ENCODE results near the gene TNFRSF13B. TPM values are rescaled to one million over a fixed set of nuclear protein-coding genes. Genes with fewer than 3 reads are reported as not detected.
A peak's percentile ranks its signal among the peaks of the same experiment; 100 is the strongest.

The TNFRSF13B gene
- total and polyA plus RNA-seq, 2 experiments from 2014 or later: 0.24 TPM; not detected in 1

DNA sequence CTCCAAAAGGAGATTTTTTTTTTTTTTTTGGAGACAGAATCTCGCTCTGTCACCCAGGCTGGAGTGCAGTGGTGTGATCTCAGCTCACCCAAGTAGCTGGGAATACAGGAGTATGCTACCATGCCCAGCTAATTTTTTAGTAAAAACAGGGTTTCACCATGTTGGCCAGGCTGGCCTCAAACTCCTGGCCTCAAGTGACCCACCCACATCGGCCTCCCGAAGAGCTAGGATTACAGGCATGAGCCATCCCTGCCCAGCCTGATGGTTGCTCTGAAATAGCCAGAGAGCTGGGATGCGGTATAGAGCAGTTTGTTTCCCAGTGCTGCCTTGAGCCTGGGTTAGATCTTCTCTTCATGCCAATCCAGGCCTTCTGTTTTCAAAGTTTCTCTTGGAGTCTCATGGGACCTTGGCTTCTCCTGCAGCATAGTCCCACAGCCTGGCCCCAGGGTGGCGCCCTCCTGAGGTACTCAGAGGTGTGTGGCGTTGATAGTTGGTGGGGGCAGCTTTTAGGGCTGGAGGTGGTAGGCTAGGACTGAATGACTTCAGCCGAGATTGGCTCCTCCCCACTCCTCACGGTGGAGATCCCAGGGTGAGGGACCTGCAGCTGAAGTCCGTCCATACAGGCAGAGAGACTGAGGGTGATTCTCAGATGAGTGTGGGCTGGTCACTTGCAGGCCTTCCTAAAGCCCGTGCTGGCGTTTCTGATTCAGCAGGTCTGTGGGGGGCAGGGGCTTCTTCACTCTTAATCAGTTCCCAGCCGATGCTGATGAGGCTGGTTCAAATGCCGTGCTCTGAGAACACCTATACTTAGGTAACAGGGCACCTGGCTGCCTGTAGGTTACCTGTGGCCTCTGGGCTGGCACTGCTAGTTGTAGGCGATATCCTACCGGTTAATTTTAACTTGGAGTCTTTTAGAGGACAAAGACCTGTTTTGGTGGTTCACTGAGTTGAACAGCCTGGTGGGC is 52.0 kb downstream of the TNFRSF13B start:
- Histone ChIP-seq H3K4me3 (no peak overlapping the region), H3K4me2 (no peak overlapping the region), H3K27me3 (ENCODE audit: insufficient read depth) (no peaks in the 10 kb centered on the region), H2AFZ (peak overlapping the region; percentile 84), H3K27ac (ENCODE audit: low read depth) (no peak overlapping the region), H3K79me2 (replicated peaks; ENCODE audit: insufficient read depth) (no peaks in the 10 kb centered on the region), H3K4me1 (ENCODE audit: insufficient read depth) (no peaks in the 10 kb centered on the region), H3F3A (replicated peaks; ENCODE audit: low read depth) (no peaks in the 10 kb centered on the region), H3K9me2 (ENCODE audit: insufficient read depth) (no peaks in the 10 kb centered on the region), H3K36me3 (ENCODE audit: insufficient read depth) (no peaks in the 10 kb centered on the region), H4K20me1 (replicated peaks; ENCODE audit: insufficient read depth) (no peaks in the 10 kb centered on the region)
- H3K36me3 Mint-ChIP-seq (ENCODE audit: low read depth): no peaks in the 10 kb centered on the region
- H3K4me1 Mint-ChIP-seq: peaks cover 3% of the 10 kb centered on the region; the same call in 1 of the 3 replicates
- DNase-seq (ENCODE audit: low spot score): peak; percentile 67
- H3K9me3 Mint-ChIP-seq: peaks cover 2% of the 10 kb centered on the region; the same call in 1 of the 3 replicates
- ATAC-seq: peak; percentile 86
- no peak overlapping the region for H3K27ac Mint-ChIP-seq
- no peak for TF ChIP-seq STAT1 (IDR thresholded peaks at IDR 0.05; ENCODE audit: unreplicated experiment)
- no peak for TF ChIP-seq ZNF114 (CRISPR knock-in tag; IDR thresholded peaks at IDR 0.05)
- TF ChIP-seq, protein P1, sequence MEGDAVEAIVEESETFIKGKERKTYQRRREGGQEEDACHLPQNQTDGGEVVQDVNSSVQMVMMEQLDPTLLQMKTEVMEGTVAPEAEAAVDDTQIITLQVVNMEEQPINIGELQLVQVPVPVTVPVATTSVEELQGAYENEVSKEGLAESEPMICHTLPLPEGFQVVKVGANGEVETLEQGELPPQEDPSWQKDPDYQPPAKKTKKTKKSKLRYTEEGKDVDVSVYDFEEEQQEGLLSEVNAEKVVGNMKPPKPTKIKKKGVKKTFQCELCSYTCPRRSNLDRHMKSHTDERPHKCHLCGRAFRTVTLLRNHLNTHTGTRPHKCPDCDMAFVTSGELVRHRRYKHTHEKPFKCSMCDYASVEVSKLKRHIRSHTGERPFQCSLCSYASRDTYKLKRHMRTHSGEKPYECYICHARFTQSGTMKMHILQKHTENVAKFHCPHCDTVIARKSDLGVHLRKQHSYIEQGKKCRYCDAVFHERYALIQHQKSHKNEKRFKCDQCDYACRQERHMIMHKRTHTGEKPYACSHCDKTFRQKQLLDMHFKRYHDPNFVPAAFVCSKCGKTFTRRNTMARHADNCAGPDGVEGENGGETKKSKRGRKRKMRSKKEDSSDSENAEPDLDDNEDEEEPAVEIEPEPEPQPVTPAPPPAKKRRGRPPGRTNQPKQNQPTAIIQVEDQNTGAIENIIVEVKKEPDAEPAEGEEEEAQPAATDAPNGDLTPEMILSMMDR (conservative IDR thresholded peaks at IDR 0.05; ENCODE audit: low read depth in 2 of 2): peak; percentile 53 to 71
- TF ChIP-seq POLR2AphosphoS5 (IDR thresholded peaks at IDR 0.05; ENCODE audit: low read depth): no peak
- TF ChIP-seq NANOG (IDR thresholded peaks at IDR 0.05; ENCODE audit: borderline replicate concordance): no peak
- no peak for TF ChIP-seq JUNB (IDR thresholded peaks at IDR 0.05; ENCODE audit: unreplicated experiment)
- TF ChIP-seq ZNF331 (CRISPR knock-in tag; IDR thresholded peaks at IDR 0.05; ENCODE audit: low read depth): no peak
- 0 out of 2 replicates have a peak, but pooled peaks have one; percentile 11 for TF ChIP-seq CREB1 (CRISPR knock-in tag; IDR thresholded peaks at IDR 0.05; ENCODE audit: low read depth)
- no peak for TF ChIP-seq EZH2 (IDR thresholded peaks at IDR 0.05; ENCODE audit: low read depth, unreplicated experiment)
- TF ChIP-seq, protein P2, sequence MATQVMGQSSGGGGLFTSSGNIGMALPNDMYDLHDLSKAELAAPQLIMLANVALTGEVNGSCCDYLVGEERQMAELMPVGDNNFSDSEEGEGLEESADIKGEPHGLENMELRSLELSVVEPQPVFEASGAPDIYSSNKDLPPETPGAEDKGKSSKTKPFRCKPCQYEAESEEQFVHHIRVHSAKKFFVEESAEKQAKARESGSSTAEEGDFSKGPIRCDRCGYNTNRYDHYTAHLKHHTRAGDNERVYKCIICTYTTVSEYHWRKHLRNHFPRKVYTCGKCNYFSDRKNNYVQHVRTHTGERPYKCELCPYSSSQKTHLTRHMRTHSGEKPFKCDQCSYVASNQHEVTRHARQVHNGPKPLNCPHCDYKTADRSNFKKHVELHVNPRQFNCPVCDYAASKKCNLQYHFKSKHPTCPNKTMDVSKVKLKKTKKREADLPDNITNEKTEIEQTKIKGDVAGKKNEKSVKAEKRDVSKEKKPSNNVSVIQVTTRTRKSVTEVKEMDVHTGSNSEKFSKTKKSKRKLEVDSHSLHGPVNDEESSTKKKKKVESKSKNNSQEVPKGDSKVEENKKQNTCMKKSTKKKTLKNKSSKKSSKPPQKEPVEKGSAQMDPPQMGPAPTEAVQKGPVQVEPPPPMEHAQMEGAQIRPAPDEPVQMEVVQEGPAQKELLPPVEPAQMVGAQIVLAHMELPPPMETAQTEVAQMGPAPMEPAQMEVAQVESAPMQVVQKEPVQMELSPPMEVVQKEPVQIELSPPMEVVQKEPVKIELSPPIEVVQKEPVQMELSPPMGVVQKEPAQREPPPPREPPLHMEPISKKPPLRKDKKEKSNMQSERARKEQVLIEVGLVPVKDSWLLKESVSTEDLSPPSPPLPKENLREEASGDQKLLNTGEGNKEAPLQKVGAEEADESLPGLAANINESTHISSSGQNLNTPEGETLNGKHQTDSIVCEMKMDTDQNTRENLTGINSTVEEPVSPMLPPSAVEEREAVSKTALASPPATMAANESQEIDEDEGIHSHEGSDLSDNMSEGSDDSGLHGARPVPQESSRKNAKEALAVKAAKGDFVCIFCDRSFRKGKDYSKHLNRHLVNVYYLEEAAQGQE (IDR thresholded peaks at IDR 0.05; ENCODE audit: unreplicated experiment): no peak
- TF ChIP-seq, protein P3, sequence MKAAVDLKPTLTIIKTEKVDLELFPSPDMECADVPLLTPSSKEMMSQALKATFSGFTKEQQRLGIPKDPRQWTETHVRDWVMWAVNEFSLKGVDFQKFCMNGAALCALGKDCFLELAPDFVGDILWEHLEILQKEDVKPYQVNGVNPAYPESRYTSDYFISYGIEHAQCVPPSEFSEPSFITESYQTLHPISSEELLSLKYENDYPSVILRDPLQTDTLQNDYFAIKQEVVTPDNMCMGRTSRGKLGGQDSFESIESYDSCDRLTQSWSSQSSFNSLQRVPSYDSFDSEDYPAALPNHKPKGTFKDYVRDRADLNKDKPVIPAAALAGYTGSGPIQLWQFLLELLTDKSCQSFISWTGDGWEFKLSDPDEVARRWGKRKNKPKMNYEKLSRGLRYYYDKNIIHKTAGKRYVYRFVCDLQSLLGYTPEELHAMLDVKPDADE (IDR thresholded peaks at IDR 0.05): no peak
- TF ChIP-seq EZH2phosphoT487 (IDR thresholded peaks at IDR 0.05; ENCODE audit: unreplicated experiment): no peak
- TF ChIP-seq, protein P4, sequence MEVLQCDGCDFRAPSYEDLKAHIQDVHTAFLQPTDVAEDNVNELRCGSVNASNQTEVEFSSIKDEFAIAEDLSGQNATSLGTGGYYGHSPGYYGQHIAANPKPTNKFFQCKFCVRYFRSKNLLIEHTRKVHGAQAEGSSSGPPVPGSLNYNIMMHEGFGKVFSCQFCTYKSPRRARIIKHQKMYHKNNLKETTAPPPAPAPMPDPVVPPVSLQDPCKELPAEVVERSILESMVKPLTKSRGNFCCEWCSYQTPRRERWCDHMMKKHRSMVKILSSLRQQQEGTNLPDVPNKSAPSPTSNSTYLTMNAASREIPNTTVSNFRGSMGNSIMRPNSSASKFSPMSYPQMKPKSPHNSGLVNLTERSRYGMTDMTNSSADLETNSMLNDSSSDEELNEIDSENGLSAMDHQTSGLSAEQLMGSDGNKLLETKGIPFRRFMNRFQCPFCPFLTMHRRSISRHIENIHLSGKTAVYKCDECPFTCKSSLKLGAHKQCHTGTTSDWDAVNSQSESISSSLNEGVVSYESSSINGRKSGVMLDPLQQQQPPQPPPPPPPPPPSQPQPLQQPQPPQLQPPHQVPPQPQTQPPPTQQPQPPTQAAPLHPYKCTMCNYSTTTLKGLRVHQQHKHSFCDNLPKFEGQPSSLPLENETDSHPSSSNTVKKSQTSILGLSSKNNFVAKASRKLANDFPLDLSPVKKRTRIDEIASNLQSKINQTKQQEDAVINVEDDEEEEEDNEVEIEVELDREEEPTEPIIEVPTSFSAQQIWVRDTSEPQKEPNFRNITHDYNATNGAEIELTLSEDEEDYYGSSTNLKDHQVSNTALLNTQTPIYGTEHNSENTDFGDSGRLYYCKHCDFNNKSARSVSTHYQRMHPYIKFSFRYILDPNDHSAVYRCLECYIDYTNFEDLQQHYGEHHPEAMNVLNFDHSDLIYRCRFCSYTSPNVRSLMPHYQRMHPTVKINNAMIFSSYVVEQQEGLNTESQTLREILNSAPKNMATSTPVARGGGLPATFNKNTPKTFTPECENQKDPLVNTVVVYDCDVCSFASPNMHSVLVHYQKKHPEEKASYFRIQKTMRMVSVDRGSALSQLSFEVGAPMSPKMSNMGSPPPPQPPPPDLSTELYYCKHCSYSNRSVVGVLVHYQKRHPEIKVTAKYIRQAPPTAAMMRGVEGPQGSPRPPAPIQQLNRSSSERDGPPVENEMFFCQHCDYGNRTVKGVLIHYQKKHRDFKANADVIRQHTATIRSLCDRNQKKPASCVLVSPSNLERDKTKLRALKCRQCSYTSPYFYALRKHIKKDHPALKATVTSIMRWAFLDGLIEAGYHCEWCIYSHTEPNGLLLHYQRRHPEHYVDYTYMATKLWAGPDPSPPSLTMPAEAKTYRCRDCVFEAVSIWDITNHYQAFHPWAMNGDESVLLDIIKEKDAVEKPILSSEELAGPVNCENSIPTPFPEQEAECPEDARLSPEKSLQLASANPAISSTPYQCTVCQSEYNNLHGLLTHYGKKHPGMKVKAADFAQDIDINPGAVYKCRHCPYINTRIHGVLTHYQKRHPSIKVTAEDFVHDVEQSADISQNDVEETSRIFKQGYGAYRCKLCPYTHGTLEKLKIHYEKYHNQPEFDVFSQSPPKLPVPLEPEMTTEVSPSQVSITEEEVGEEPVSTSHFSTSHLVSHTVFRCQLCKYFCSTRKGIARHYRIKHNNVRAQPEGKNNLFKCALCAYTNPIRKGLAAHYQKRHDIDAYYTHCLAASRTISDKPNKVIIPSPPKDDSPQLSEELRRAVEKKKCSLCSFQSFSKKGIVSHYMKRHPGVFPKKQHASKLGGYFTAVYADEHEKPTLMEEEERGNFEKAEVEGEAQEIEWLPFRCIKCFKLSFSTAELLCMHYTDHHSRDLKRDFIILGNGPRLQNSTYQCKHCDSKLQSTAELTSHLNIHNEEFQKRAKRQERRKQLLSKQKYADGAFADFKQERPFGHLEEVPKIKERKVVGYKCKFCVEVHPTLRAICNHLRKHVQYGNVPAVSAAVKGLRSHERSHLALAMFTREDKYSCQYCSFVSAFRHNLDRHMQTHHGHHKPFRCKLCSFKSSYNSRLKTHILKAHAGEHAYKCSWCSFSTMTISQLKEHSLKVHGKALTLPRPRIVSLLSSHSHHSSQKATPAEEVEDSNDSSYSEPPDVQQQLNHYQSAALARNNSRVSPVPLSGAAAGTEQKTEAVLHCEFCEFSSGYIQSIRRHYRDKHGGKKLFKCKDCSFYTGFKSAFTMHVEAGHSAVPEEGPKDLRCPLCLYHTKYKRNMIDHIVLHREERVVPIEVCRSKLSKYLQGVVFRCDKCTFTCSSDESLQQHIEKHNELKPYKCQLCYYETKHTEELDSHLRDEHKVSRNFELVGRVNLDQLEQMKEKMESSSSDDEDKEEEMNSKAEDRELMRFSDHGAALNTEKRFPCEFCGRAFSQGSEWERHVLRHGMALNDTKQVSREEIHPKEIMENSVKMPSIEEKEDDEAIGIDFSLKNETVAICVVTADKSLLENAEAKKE (CRISPR knock-in tag; IDR thresholded peaks at IDR 0.05): peak; percentile 61; the same call in 1 of the 2 replicates
- no peak overlapping the region for H3K4me3 Mint-ChIP-seq
- peaks cover 5% of the 10 kb centered on the region for H3K27me3 Mint-ChIP-seq (ENCODE audit: insufficient read depth, low read depth, poor library complexity)
